Cardiac muscle cell (in vitro differentiated cells and primary cell): ENCODE data around the gene UGGT2. TPM values are rescaled to one million over a fixed set of nuclear protein-coding genes. Genes with fewer than 3 reads are reported as not detected.

Experiments used
- DNase-seq, 2 donors: peaks; one replicate each; pipeline versions ENCODE4 v3.0.0 to v3.0.0-alpha.2; 2010 to 2017; ENCODE audit warnings: low read depth in 1 of 2, low spot score in 1 of 2
- H3K27ac ChIP-seq: fragments of 200-600 bp; sonication (generic); 2 replicates; pipeline ENCODE4 v1.5.1; 2016
- H3K27me3 ChIP-seq: fragments of 200-600 bp; sonication (generic); 2 replicates; pipeline ENCODE4 v1.6.0; 2016; ENCODE audit warnings: control low read depth
- H3K36me3 ChIP-seq: fragments of 200-600 bp; sonication (generic); 2 replicates; pipeline ENCODE4 v1.5.1; 2016; ENCODE audit warnings: control low read depth
- H3K4me1 ChIP-seq: fragments of 200-600 bp; sonication (generic); 2 replicates; pipeline ENCODE4 v1.8.1; 2017; ENCODE audit warnings: low read depth, mild to moderate bottlenecking, mixed run types
- H3K4me3 ChIP-seq: fragments of 200-600 bp; sonication (generic); 2 replicates; pipeline ENCODE4 v1.5.1; 2016; ENCODE audit warnings: mild to moderate bottlenecking
- H3K9me3 ChIP-seq: fragments of 200-600 bp; sonication (generic); 2 replicates; pipeline ENCODE4 v1.5.1; 2017; ENCODE audit warnings: low read depth, mild to moderate bottlenecking, control low read depth
- CTCF ChIP-seq: IDR thresholded peaks from 2 replicates; pipeline ENCODE4 v1.5.1; 2012; ENCODE audit warnings: low read depth, mild to moderate bottlenecking, low read length
- polyA plus RNA-seq: library from polyadenylated mRNA; unstranded; fragments of >200 nt; fragmentation: Nextera tagmentation; extraction: Ambion mirVana; gene quantifications from 2 replicates; pipeline ENCODE4 v1.2.1, GENCODE V29; 2016
- total RNA-seq: library from RNA; depleted of rRNA; stranded (reverse); fragments of >200 nt; gene quantifications from 2 replicates; pipeline ENCODE4 v1.2.3, GENCODE V29; 2016

UGGT2 gene
- total and polyA plus RNA-seq, 2 experiments from 2014 or later, result 23.3 to 43.6 TPM

DNA sequence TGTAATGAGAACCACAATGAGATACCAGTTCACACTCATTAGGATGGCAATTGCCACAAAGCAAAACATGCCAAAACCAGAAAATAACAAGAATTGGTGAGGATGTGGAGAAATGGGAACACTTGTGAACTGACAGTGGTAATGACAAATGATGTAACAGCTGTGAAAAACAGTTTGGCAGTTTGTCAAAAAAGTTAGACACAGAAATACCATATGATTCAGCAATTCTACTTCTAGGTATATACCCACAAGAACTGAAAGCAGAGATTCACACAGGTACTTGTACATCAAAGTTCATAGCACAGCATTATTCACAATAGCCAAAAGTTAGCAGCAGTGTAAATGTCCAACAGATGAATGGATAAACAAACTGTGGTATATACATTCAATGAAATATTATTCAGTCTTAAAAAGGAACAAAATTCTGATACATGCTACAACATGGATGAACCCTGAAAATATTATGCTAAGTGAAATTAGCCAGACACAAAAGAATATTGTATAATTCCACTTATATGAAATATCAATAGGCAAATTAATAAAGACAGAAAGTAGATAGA lies 96.5 kb downstream of the UGGT2 start:
- Histone ChIP-seq H3K27me3 (no peaks in the 10 kb centered on the region), H3K36me3 (no peaks in the 10 kb centered on the region)

GRCh38 chr13:95955719-95956118 lies 97.5 kb downstream of the UGGT2 start:
- Histone ChIP-seq H3K27me3 (no peaks in the 10 kb centered on the region), H3K9me3 (no peaks in the 10 kb centered on the region), H3K4me1 (peaks cover 13% of the 10 kb centered on the region), H3K4me3 (no peak overlapping the region), H3K36me3 (no peaks in the 10 kb centered on the region), H3K27ac (no peak overlapping the region)
- no peak for TF ChIP-seq CTCF
- DNase-seq, result no peak

More for the DNA sequence above, 96.5 kb downstream of the UGGT2 start:
- H3K4me1 ChIP-seq, result peaks cover 13% of the 10 kb centered on the region
- H3K9me3 ChIP-seq, result no peaks in the 10 kb centered on the region
- no peak overlapping the region for H3K27ac ChIP-seq
- peak in 1 of 2 donors; percentile 22 for DNase-seq
- TF ChIP-seq CTCF, result no peak
- no peak overlapping the region for H3K4me3 ChIP-seq

DNA sequence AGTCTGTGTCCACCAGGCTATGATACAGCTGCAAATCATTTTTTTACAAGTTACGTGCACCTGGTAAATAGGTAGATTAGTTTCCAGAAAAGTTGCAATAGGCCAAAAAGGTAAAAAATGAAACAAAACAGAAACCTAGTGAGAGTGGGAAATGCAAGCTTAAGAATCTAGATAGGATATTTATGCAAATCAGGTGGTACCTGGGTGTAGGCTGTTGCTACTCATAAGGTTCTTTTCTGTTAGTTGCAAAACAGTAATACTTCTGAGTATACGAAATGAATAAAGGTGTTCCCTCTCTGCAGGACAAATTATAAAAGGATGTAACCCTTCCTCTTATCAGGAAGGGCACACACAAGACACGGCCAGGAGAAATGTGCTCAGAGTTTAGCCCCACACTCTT lies 97.9 kb downstream of the UGGT2 start:
- Histone ChIP-seq H3K27me3 (no peaks in the 10 kb centered on the region), H3K9me3 (no peaks in the 10 kb centered on the region), H3K36me3 (no peaks in the 10 kb centered on the region), H3K4me1 (peaks cover 13% of the 10 kb centered on the region), H3K27ac (no peak overlapping the region), H3K4me3 (no peak overlapping the region)
- DNase-seq, result no peak
- no peak for TF ChIP-seq CTCF

GRCh38 chr13:95954266-95954665 lies 98.9 kb downstream of the UGGT2 start:
- no peak overlapping the region for H3K27ac ChIP-seq
- H3K4me3 ChIP-seq, result no peak overlapping the region
- TF ChIP-seq CTCF, result no peak
- H3K36me3 ChIP-seq, result no peaks in the 10 kb centered on the region
- peaks cover 13% of the 10 kb centered on the region for H3K4me1 ChIP-seq
- no peaks in the 10 kb centered on the region for H3K9me3 ChIP-seq
- no peaks in the 10 kb centered on the region for H3K27me3 ChIP-seq
- DNase-seq, result no peak

GRCh38 chr13:95950103-95950502 lies 103.1 kb downstream of the UGGT2 start:
- Histone ChIP-seq H3K9me3 (no peaks in the 10 kb centered on the region), H3K27ac (no peak overlapping the region), H3K4me1 (peaks cover 8% of the 10 kb centered on the region), H3K27me3 (no peaks in the 10 kb centered on the region), H3K4me3 (no peak overlapping the region), H3K36me3 (no peaks in the 10 kb centered on the region)
- TF ChIP-seq CTCF, result no peak
- no peak for DNase-seq
